ENCODE data around the gene PALLD.

The PALLD gene

DNA sequence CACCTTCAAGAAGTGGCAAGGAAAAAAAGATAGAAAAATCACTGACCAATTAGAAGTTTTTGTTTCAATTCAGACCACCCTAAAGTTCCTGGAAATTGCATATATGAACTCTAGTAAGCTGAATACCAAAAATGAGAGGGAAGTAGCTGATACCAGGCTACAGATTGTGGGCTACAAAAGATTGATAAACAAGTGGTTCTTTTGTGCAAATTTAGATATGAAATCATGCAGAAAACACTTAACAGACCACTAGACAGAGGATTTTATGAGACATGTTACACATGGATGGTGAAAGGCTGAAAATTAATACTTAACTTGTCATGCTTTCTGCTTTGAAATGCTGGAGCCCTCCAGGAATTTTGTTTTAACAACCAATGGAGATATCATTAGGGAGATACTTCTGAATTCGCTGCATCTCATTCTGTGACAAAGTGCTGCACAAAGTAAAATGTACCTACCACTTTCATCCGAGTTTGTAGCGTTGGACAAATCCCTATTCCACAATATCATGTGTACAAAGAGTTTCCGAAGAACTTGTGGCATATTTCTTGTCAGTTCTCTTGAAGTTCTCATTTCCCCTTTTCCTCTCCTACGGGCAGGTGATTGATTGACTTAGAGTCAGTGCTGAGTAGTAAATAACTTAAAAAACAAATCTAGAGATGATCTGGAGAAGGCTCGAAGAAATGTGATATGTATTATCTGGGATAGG, 235.0 kb downstream of the PALLD start:
- no peak overlapping the region for H3K4me3 ChIP-seq (ENCODE audit: low read depth, low read length)
- no peak for DNase-seq (ENCODE audit: low read depth)
- TF ChIP-seq, protein P1, sequence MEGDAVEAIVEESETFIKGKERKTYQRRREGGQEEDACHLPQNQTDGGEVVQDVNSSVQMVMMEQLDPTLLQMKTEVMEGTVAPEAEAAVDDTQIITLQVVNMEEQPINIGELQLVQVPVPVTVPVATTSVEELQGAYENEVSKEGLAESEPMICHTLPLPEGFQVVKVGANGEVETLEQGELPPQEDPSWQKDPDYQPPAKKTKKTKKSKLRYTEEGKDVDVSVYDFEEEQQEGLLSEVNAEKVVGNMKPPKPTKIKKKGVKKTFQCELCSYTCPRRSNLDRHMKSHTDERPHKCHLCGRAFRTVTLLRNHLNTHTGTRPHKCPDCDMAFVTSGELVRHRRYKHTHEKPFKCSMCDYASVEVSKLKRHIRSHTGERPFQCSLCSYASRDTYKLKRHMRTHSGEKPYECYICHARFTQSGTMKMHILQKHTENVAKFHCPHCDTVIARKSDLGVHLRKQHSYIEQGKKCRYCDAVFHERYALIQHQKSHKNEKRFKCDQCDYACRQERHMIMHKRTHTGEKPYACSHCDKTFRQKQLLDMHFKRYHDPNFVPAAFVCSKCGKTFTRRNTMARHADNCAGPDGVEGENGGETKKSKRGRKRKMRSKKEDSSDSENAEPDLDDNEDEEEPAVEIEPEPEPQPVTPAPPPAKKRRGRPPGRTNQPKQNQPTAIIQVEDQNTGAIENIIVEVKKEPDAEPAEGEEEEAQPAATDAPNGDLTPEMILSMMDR (conservative IDR thresholded peaks at IDR 0.05; ENCODE audit: low read depth, low read length) = no peak

DNA sequence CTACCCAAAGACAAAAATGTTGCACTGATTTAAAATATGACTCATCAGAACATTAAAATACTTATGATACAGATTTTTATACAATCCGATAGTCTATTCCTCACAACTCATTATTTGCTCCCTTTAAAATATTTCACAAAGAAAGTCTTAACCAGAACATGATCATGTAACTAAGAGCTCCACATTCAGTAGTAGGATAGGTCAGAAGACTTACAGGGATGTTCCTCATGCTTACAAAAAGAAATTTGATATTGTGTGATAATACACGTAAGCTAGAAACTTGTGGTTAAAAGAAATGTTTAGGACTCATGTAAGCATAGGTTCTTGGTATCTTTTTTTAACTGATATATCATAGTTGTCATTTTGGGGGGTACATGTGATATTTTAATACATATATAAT, 235.9 kb downstream of the PALLD start:
- no peak overlapping the region for H3K4me3 ChIP-seq (ENCODE audit: low read depth, low read length)

DNA sequence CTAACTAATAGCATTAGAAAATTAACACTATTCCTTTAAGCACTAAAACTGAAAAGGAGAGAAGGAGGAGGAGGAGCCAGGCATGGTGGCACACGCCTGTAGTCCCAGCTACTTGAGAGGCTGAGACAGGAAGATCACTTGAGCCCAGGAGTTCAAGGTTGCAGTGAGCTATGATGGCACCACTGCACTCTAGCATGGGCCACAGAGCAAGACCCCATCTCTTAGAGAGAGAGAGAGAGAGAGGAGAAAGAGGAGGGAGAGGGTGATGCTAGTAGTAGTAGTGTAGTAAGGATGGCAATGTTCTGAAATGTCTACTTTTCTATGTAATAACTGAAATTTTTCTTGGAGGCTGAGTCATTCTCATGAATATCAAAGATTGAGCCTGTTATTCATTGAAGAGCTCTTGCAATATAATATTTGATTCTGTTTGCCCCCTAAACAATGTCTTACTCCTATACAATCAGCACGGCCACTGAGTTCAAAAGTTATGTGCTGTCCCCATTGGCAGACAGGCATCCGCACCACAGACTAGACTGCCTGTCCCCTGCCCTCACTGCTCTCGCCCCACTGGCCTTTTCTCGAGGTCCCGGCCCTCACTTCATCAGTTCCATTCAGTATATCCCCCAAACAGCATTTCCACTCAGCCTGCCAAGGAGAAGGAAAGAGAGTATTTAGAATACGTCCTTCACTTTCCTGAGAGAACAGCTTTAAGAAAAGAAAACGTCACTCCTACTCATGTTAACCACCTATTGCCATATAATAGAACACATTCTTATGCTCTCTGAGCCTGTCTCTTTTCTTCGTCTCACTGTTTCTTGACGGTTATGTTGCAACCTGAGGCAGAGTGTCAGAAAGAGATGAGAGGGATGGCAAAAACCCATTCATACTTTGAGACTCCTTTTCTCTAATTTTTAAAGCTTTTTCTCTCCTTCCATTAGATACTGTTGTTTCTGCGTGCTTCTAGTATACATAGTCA, 238.1 kb downstream of the PALLD start:
- TF ChIP-seq, protein P1 (conservative IDR thresholded peaks at IDR 0.05; ENCODE audit: low read depth, low read length) = no peak
- DNase-seq (ENCODE audit: low read depth) = no peak
- H3K4me3 ChIP-seq (ENCODE audit: low read depth, low read length) = no peak overlapping the region

More for the DNA sequence above, 235.9 kb downstream of the PALLD start:
- DNase-seq (ENCODE audit: low read depth) = peak; percentile 69
- TF ChIP-seq, protein P1 (conservative IDR thresholded peaks at IDR 0.05; ENCODE audit: low read depth, low read length) = no peak

DNA sequence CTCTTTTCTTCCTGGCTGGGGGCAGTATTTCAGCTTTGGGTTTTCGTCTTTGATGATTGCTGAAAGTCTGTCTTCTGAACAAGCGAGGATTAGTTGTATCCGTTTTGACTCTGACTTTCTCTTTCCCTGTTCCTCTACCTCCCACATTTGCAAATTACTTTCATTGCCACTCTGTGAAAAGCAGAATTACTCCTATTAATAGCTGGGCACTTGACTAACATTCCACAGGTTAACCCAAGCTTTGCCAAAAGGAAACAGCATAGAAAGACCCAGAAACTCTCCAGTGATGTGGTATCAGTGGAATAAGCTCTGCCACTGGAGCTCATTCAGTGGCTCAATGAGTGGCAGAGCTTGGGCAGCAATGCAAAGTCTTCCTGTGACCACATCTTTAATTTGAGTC, 238.9 kb downstream of the PALLD start:
- DNase-seq (ENCODE audit: low read depth) = no peak
- no peak overlapping the region for H3K4me3 ChIP-seq (ENCODE audit: low read depth, low read length)
- TF ChIP-seq, protein P1 (conservative IDR thresholded peaks at IDR 0.05; ENCODE audit: low read depth, low read length) = no peak

DNA sequence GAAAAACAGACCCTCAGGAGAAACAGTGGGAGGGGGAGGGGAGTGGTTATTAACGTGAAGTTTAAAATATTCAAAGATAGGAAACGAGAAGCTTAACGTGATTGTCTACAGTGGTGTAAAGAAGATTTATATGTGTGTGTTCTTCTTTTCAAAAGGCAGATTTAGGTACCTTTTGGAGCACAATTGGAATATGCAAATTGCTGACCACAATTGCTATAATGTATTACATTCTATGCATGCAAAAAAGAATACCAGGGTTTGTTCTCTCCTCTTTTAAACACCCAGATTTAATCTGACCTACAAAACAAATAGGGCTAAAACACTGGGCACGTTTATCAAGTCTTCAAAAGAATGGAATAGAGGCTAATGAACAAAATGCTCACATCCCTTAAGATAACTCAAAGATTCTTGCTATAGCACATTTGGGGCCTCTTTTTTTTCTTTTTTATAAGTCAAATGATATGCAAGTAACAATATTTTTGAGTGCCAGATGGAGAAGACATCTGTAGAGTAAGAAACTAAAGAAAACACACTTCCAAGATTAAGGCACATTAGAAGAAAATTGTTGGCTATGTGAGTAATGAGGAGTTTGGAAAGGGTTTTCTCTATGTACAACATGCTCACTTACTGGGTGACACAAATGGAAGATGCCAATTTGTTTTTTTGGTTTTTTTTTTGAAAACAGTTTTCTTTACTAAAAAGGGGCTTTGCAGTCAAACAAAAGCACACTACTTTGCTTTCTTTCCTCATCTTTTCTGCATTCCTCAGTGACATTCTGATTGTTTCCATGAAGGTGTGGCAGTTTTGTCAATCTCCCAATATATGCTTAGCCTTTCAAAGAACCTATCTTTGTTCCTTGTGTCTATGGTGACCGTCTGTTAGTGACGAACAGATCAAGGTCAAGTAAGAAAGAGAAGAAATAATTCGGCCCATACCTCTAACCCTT, 240.3 kb downstream of the PALLD start:
- no peak for DNase-seq (ENCODE audit: low read depth)
- TF ChIP-seq, protein P1 (conservative IDR thresholded peaks at IDR 0.05; ENCODE audit: low read depth, low read length) = no peak
- H3K4me3 ChIP-seq (ENCODE audit: low read depth, low read length) = no peak overlapping the region

DNA sequence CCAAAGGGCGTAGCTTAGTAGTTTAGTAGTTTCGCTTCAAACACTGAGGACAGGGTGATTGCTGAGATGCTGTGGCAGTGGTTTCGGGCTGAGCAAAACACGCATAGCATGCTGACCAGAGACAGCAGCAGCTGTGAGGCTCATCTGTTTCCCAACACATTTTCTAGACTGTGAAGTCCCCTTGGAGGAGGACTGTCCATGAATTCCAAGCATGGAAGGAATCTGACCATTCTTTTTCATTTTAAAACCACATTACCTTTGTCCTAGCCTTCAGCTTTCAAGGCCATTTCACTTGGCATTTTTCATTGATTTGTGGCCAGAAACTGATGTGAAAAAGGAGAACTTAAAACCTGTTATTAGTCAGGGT, 240.9 kb downstream of the PALLD start:
- TF ChIP-seq, protein P1 (conservative IDR thresholded peaks at IDR 0.05; ENCODE audit: low read depth, low read length) = no peak
- DNase-seq (ENCODE audit: low read depth) = peak; percentile 41
- no peak overlapping the region for H3K4me3 ChIP-seq (ENCODE audit: low read depth, low read length)

Data from choroid plexus epithelial cell (primary cell).